Activated CD8-positive, alpha-beta memory T cell treated with anti-CD3 and anti-CD28 coated beads for 4 hours (primary cell): ENCODE data around the gene GPRIN2.
"Not testable (repeated sequence)": the region's sequence is repeated elsewhere in the genome, so short reads cannot be mapped to it uniquely, and the experiment has no call there.

ENCODE experiments used
- DNase-seq, 2 donors: peaks; one replicate each; pipeline ENCODE4 v3.0.0-alpha.2; 2020; ENCODE audit warnings: low read depth in 2 of 2

The GPRIN2 gene

GRCh38 chr10:46567151-46567550, 10.7 kb upstream of the GPRIN2 start:
- DNase-seq = not testable (repeated sequence)

DNA sequence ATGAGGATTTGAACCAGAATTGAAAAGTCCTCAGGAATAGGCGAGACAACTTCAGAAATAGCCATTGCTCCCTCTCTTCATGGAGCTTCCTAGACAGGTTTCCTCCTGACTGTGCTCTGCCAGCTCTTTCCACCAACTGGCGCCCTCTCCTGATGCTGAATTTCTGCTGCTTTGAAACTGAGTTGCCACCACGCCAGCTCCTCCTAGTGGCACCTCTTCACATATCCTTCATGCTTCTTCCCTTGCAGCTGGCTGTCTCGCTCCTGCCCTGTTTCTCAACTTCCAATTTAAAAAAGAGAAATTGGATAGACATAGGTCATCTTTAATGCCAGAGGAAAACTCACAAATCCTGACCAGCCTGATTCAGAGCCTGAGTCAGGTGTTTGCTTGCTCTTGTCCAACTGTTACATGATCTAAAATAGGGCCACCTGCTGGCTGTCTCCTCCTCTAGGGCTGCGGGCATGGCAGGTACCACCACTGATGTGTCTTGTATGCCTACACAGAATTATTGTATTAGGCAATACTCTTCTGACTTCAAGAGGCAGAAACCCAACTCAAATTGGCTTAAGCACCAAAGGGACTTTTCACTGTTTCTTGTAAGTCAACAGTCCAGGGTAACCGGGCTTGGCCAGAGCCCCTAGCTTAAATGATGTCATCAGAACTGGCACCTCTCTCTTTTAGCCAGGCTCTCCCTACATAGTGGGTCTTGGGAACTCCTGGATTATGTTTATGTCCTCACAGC, 9.3 kb upstream of the GPRIN2 start:
- not testable (repeated sequence) for DNase-seq

GRCh38 chr10:46560952-46561351, 4.5 kb upstream of the GPRIN2 start:
- no peak for DNase-seq

GRCh38 chr10:46560381-46560780, 3.9 kb upstream of the GPRIN2 start:
- DNase-seq = no peak

DNA sequence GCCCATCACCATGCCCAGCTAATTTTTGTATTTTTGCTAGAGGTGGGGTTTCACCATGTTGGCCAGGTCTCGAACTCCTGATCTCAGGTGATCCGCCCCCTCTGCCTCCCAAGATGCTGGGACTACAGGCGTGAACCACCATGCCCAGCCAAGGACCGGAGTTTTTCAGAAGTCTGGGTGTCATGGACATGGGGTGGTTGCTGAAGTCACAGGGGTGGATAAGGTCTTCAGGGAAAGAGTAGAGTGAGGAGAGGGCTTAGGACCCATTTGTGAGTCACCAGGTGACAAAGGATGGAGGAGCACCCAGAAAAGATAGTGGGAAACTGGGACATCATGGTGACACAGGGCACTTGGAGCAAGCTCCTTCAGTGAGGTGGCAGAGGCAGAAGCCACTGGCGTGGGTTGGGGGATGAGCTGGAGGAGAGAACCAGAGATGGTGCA, 2.8 kb upstream of the GPRIN2 start:
- no peak for DNase-seq

DNA sequence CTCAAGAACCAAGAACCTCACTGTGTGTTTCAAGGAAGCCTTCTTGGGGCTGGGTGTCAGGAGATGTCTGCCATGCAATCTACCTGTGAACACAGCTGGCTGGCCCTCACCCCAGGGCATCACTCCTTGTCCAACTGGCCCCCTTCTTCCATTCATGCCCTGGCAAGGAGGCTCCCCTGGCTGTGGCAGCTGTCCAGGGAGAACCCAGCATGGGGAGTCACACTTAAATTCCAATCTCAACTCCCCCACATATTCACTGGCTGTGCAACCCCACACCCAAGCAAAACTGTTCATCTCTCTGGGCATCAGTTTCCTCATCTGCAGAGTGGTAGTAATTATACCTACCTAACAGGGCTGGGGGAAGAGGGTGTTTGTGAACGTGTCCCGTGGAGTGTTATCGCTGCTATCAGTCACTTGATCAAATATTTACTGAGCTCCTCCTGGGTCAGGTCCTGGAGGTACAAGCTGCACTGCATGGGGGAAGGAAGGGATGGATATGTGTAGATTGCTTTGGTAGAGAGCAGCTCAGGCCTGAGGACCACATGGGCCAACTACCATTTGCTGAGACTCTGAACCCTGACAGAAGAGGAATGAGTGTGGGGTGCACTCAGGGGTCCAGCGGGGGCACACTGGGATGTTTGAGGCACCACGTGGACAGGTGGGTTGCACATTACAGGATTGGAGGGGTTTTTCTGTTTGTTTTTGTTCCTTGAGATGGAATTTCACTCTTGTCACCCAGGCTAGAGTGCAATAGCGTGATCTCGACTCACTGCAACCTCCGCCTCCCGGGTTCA, 2.1 kb upstream of the GPRIN2 start:
- no peak for DNase-seq

- no peak for DNase-seq
These were observed 1.6 kb upstream of the GPRIN2 start for GRCh38 chr10:46558122-46558391.

- no peak for DNase-seq
These were observed 1.1 kb upstream of the GPRIN2 start for GRCh38 chr10:46557319-46558121.

DNA sequence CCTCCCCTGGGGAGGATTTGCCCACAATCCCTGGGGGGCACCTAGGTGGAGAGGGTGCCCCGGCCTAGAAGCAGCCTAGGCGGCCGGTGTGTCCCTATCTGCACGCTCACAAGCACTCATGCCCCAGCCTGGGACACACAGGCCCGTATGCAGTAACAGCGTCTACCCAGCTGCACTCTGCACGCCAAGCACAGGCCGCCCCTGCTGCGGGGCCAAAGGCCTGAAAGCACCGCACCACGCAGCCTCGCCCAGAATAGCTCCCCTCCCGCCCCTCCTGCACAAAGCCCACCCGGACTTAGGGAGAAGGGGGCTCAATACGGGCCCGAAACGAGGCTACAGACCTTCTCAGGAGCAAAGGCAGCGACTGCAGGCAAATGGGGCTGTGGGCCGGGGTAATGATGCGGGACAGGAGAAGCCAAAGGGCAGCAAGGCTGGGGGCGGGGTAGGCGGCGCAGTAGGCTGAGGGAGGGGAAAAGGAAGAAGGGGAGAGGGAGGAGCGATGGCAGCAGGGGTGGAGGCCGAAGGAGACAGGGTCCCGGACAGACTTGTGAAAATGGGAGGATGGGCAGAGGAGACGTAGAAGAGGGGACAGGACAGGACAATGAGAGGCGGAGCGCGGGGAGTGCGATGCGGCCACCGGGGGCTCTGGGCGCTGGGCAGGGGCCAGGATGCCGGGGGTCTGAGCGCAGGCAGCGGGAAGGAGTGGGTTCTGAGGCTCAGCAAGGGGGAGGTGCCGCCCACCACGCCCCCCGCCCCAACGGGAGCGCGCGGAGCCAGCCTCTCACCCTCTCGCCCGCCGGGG, 544 bp downstream of the GPRIN2 start:
- no peak for DNase-seq

DNA sequence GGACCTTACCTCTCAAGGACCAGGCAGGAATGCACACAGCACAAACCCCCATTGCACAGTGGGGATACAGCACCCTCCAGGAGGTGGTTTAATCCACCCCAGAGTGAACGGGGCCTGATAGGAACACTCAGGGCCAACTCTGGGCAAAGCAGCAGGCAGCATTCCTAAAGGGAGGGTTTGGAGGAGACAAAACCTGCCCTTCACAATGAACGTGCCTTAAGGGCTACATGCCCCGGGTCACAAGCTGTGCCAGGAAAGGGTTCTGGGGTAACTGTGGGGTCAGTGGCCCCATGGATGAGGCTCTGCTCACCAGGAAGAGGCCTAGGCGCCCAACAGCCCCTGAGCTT, 1.1 kb downstream of the GPRIN2 start:
- DNase-seq = no peak

- DNase-seq = no peak
These were observed 2.2 kb downstream of the GPRIN2 start for GRCh38 chr10:46554166-46554781.

GRCh38 chr10:46553238-46554049, 3.0 kb downstream of the GPRIN2 start:
- DNase-seq = no peak

- DNase-seq = no peak
These were observed 3.8 kb downstream of the GPRIN2 start for GRCh38 chr10:46552526-46553237.

GRCh38 chr10:46551701-46552525, 4.5 kb downstream of the GPRIN2 start:
- DNase-seq = no peak

DNA sequence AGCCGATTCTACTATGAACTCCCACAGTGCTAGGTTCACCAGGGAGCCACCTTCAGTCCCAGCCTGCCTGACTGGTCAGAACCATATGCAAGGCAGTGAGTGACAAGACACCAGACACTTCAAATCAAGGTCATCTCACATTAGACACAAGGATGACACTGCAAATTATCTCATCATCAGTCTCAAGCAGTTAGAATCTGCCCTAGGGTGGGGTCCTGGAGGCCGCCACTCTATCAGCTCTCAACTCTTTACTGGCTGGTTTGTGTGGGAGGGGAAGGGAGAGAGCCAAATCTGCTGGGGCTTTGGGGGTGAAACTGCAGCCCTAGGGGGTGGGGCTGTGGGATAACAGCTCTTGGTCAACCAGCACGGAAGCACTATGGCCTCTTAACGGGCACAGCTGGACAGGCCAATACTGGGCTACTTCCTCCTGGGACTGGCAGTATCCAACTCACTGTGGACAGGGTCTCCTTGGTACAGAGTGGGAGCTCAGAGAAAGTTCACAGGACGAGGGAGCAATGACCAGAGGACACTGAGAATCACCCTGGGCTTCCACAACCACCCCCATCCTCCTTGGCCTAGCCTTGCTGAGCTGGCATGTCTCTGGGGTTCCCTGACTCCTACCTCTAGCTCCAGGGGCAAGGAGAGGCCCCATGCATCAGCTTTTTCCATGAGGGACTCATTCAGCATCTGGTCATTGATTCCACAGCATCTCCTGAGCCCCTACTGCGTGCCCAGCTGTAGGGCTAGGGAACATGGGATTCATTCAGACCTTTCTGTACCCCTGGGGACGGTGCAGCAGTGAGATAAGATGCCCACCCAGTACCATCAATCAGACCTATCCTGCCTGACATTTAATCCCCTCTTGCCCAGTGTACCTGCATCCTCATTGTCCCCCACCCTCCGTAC, 5.4 kb downstream of the GPRIN2 start:
- no peak for DNase-seq

GRCh38 chr10:46550076-46550790, 6.2 kb downstream of the GPRIN2 start:
- DNase-seq = no peak
